H1 (cell line): ENCODE data around the gene FAM53B. TPM values are rescaled to one million over a fixed set of nuclear protein-coding genes. Genes with fewer than 3 reads are reported as not detected.
A peak's percentile ranks its signal among the peaks of the same experiment; 100 is the strongest.

Experiments used
- CTCF ChIA-PET: fragments of 300-600 bp; sonication (Branson Sonifier 250); formaldehyde crosslinking; loops from one replicate; lab custom pipeline; 2021; ENCODE audit not compliant: partially characterized antibody; lab: Charles Lee
- POLR2A ChIA-PET: fragments of 300-600 bp; sonication (Branson Sonifier 250); formaldehyde crosslinking; loops from one replicate; lab custom pipeline; 2021; ENCODE audit warnings: inconsistent platforms; ENCODE audit not compliant: partially characterized antibody; lab: Charles Lee
- DNase-seq, 2 experiments: peaks; one replicate each; pipeline versions ENCODE4 v3.0.0 to v3.0.0-alpha.2; 2010 to 2022; ENCODE audit warnings: low spot score in 2 of 2, low read depth in 1 of 2, mixed read lengths in 1 of 2
- FAIRE-seq: peaks from 2 replicates; lab custom pipeline; 2011; peaks lifted over from hg19 to GRCh38; lab: Jason Lieb, UNC
- H2AFZ ChIP-seq: 2 replicates; pipeline ENCODE4 v1.8.1; 2012; ENCODE audit warnings: low read length, inconsistent platforms
- H2AK5ac ChIP-seq: 2 replicates; pipeline ENCODE4 v1.6.1; 2013; ENCODE audit warnings: low read depth, low read length
- H2BK120ac ChIP-seq: replicated peaks from 2 replicates; pipeline ENCODE3; 2013; ENCODE audit warnings: low read depth, low read length, inconsistent platforms
- H2BK12ac ChIP-seq: 2 replicates; pipeline ENCODE4 v1.6.1; 2013; ENCODE audit warnings: low read depth, low read length
- H2BK15ac ChIP-seq: 2 replicates; pipeline ENCODE4 v1.6.1; 2013; ENCODE audit warnings: low read length
- H2BK20ac ChIP-seq: 2 replicates; pipeline ENCODE4 v1.6.1; 2013; ENCODE audit warnings: low read length
- H2BK5ac ChIP-seq: 2 replicates; pipeline ENCODE4 v1.6.1; 2013; ENCODE audit warnings: low read depth, low read length
- H3K14ac ChIP-seq: 2 replicates; pipeline ENCODE4 v1.6.1; 2013; ENCODE audit warnings: inconsistent platforms; ENCODE audit not compliant: insufficient read length
- H3K18ac ChIP-seq: 2 replicates; pipeline ENCODE4 v1.6.1; 2013; ENCODE audit warnings: low read length; ENCODE audit errors: extremely low read depth
- H3K23ac ChIP-seq: 2 replicates; pipeline ENCODE4 v1.6.1; 2013; ENCODE audit warnings: inconsistent platforms; ENCODE audit not compliant: insufficient read length
- H3K23me2 ChIP-seq: 2 replicates; pipeline ENCODE4 v1.6.1; 2013; ENCODE audit warnings: low read depth, low read length
- H3K27ac ChIP-seq: 2 replicates; pipeline ENCODE4 v1.6.1; 2011; ENCODE audit warnings: low read depth, low read length, inconsistent platforms
- H3K27me3 ChIP-seq, 4 experiments: replicated peaks in 1 of 4; 1 replicate in 1 of 4; 2 replicates in 3 of 4; pipeline versions ENCODE4 v1.6.1 to v1.8.1; 2011 to 2013; ENCODE audit warnings: low read length in 3 of 4, mild to moderate bottlenecking in 3 of 4, inconsistent platforms in 2 of 4, mixed read lengths in 2 of 4, moderate library complexity in 1 of 4; ENCODE audit not compliant: control insufficient read depth in 3 of 4, insufficient read depth in 3 of 4; ENCODE audit errors: extremely low read depth in 1 of 4
- H3K36me3 ChIP-seq, 4 experiments: 2 replicates each; pipeline versions ENCODE4 v1.6.1 to v1.8.1; 2011 to 2013; ENCODE audit warnings: mild to moderate bottlenecking in 4 of 4, low read length in 3 of 4, moderate library complexity in 2 of 4, control low read depth in 1 of 4, inconsistent platforms in 1 of 4; ENCODE audit not compliant: insufficient read depth in 4 of 4, control insufficient read depth in 2 of 4
- H3K4ac ChIP-seq: replicated peaks from 2 replicates; pipeline ENCODE3; 2013; ENCODE audit warnings: low read length, low read depth, mixed read lengths, inconsistent platforms; ENCODE audit not compliant: insufficient read length
- H3K4me1 ChIP-seq, 4 experiments: replicated peaks in 1 of 4; 1 replicate in 1 of 4; 2 replicates in 3 of 4; pipeline versions ENCODE4 v1.6.1 to v1.8.1; 2011 to 2013; ENCODE audit warnings: low read length in 3 of 4, inconsistent platforms in 2 of 4, mixed read lengths in 1 of 4; ENCODE audit not compliant: insufficient read depth in 4 of 4, control insufficient read depth in 3 of 4
- H3K4me2 ChIP-seq, 2 experiments: 2 replicates each; pipeline versions ENCODE4 v1.6.1 to v1.8.1; 2011 to 2013; ENCODE audit warnings: low read depth in 2 of 2, low read length in 2 of 2, control low read depth in 1 of 2, inconsistent platforms in 1 of 2, mild to moderate bottlenecking in 1 of 2; ENCODE audit not compliant: insufficient read depth in 1 of 2
- H3K4me3 ChIP-seq, 4 experiments: fragments of 200-600, 300-600 bp in 1 of 4; sonication (generic), shearing (Covaris generic), sonication (Bioruptor Twin) in 1 of 4; 2 replicates each; pipeline versions ENCODE4 v1.5.1 to v1.8.1; 2011 to 2016; ENCODE audit warnings: low read length in 4 of 4, low read depth in 3 of 4, control low read depth in 2 of 4, inconsistent platforms in 2 of 4, mild to moderate bottlenecking in 2 of 4, mixed read lengths in 1 of 4, moderate library complexity in 1 of 4; ENCODE audit not compliant: insufficient read depth in 2 of 4; ENCODE audit errors: extremely low read depth in 1 of 4
- H3K56ac ChIP-seq: replicated peaks from 2 replicates; pipeline ENCODE3; 2013; ENCODE audit warnings: low read depth, mild to moderate bottlenecking, mixed read lengths, low read length, inconsistent platforms; ENCODE audit not compliant: insufficient read length
- H3K79me1 ChIP-seq: 2 replicates; pipeline ENCODE4 v1.6.1; 2013; ENCODE audit warnings: low read depth, low read length, control low read depth
- H3K79me2 ChIP-seq, 2 experiments: 2 replicates each; pipeline versions ENCODE4 v1.6.1 to v1.8.1; 2012 to 2013; ENCODE audit warnings: low read length in 2 of 2, mild to moderate bottlenecking in 2 of 2, inconsistent platforms in 1 of 2; ENCODE audit not compliant: insufficient read depth in 2 of 2, control insufficient read depth in 1 of 2
- H3K9ac ChIP-seq, 4 experiments: replicated peaks in 1 of 4; 1 replicate in 1 of 4; 2 replicates in 3 of 4; pipeline versions ENCODE4 v1.6.1 to v1.8.1; 2011 to 2013; ENCODE audit warnings: low read depth in 3 of 4, low read length in 3 of 4, control low read depth in 2 of 4, mild to moderate bottlenecking in 2 of 4, moderate library complexity in 2 of 4, inconsistent platforms in 1 of 4; ENCODE audit errors: extremely low read depth in 1 of 4
- H3K9me3 ChIP-seq, 2 experiments: 2 replicates each; pipeline versions ENCODE4 v1.6.1 to v1.8.1; 2012 to 2013; ENCODE audit warnings: mild to moderate bottlenecking in 2 of 2, moderate library complexity in 2 of 2, control low read depth in 1 of 2, inconsistent platforms in 1 of 2, low read depth in 1 of 2, low read length in 1 of 2, mixed read lengths in 1 of 2; ENCODE audit not compliant: insufficient read depth in 2 of 2
- H4K20me1 ChIP-seq, 2 experiments: replicated peaks in 1 of 2; 2 replicates each; pipeline versions ENCODE3 to v1.8.1; 2011 to 2013; ENCODE audit warnings: inconsistent platforms in 2 of 2, low read length in 2 of 2, mild to moderate bottlenecking in 1 of 2; ENCODE audit not compliant: insufficient read depth in 2 of 2, control insufficient read depth in 1 of 2
- H4K5ac ChIP-seq: 2 replicates; pipeline ENCODE4 v1.6.1; 2013; ENCODE audit warnings: low read length, low read depth, mixed read lengths, inconsistent platforms; ENCODE audit not compliant: insufficient read length
- H4K8ac ChIP-seq: 2 replicates; pipeline ENCODE4 v1.8.0; 2013; ENCODE audit warnings: mild to moderate bottlenecking, moderate library complexity, low read length, inconsistent platforms; ENCODE audit not compliant: insufficient read depth; ENCODE audit errors: extremely low read depth
- H4K91ac ChIP-seq: replicated peaks from 2 replicates; pipeline ENCODE3; 2013; ENCODE audit warnings: low read length, mixed read lengths, inconsistent platforms; ENCODE audit not compliant: insufficient read length
- E2F6 ChIP-seq: IDR thresholded peaks from 2 replicates; pipeline ENCODE4 v1.6.1; 2012; ENCODE audit warnings: inconsistent platforms
- RAD21 ChIP-seq, 2 experiments: IDR thresholded peaks in 1 of 2; conservative IDR thresholded peaks in 1 of 2; 2 replicates each; pipeline ENCODE4 v1.6.1; 2011; ENCODE audit warnings: low read depth in 2 of 2, low read length in 2 of 2, improper control_type of control experiment in 1 of 2, inconsistent platforms in 1 of 2, mild to moderate bottlenecking in 1 of 2, moderate library complexity in 1 of 2
- WGBS, 2 experiments: shearing (Covaris generic) in 1 of 2; methylation state at CpG; one replicate each; pipeline versions ENCODE4 v1.1.6 to v1.1.7; 2013 to 2015; ENCODE audit warnings: low lambda C conversion rate in 2 of 2, mixed read lengths in 2 of 2, inconsistent platforms in 1 of 2, low coverage in 1 of 2, missing lambda C conversion rate in 1 of 2; ENCODE audit not compliant: insufficient replicate concordance in 2 of 2, insufficient coverage in 1 of 2, insufficient read length in 1 of 2; ENCODE audit errors: extremely low coverage in 1 of 2, missing lambda C conversion rate in 1 of 2; 5-methylcytosine and 5-hydroxymethylcytosine counted together
- polyA plus RNA-seq, 7 experiments: library from polyadenylated mRNA; depleted of rRNA in 3 of 7; stranded (reverse) in 5 of 7; unstranded in 2 of 7; fragments of >200 nt in 5 of 7; fragments of 200-250 nt in 2 of 7; gene quantifications; 1 replicate in 5 of 7; 2 replicates in 1 of 7; 4 replicates in 1 of 7; pipeline versions ENCODE4 v1.2.1 to v1.2.3, GENCODE V29; 2011 to 2013; ENCODE audit warnings: missing spikeins in 2 of 7, mixed read lengths in 2 of 7
- total RNA-seq: library from RNA; stranded (reverse); fragmentation: NEBNext Ultra II Directional; extraction: Animal tissue kit (Norgen Biotek cat#: 25700); gene quantifications from 2 replicates; pipeline ENCODE4 v1.2.1, GENCODE V29; 2021
- TF ChIP-seq, protein P1 (sequence below), 3 experiments: IDR thresholded peaks; 1 replicate in 2 of 3; 2 replicates in 1 of 3; pipeline versions ENCODE4 v1.5.1 to v1.6.1; 2011; ENCODE audit warnings: low read length in 3 of 3, mild to moderate bottlenecking in 3 of 3, inconsistent platforms in 2 of 3, low read depth in 1 of 3, moderate library complexity in 1 of 3; ENCODE audit not compliant: insufficient read depth in 1 of 3; ENCODE audit errors: control extremely low read depth in 1 of 3

The FAM53B gene
- total and polyA plus RNA-seq, 2 of the 8 experiments (the other 6 are each of a cell fraction or from before 2014, with no cell fraction given): 5.3 to 14.4 TPM

- Histone ChIP-seq H3K18ac (no peak overlapping the region), H4K20me1 (peaks cover 1 to 3% of the 10 kb centered on the region in 2 experiments), H3K9me3 (no peaks in the 10 kb centered on the region), H3K23me2 (0 out of 2 replicates have a peak, but pooled peaks cover 2% of the 10 kb centered on the region), H3K79me1 (no peaks in the 10 kb centered on the region; the same call in 1 of the 2 replicates), H2BK120ac (no peak overlapping the region), H3K23ac (no peak overlapping the region), H3K27ac (no peak overlapping the region), H2BK5ac (no peak overlapping the region), H3K36me3 (no peaks in the 10 kb centered on the region), H2BK20ac (no peak overlapping the region), H3K4me3 (no peak overlapping the region), H2BK15ac (no peak overlapping the region), H3K79me2 (no peaks in the 10 kb centered on the region), H3K14ac (no peak overlapping the region), H2BK12ac (no peak overlapping the region), H4K8ac (no peak overlapping the region), H4K5ac (no peak overlapping the region), H3K56ac (no peak overlapping the region), H3K27me3 (no peaks in the 10 kb centered on the region), H2AK5ac (no peak overlapping the region), H4K91ac (no peak overlapping the region), H2AFZ (no peak overlapping the region), H3K4me1 (peaks cover 0 to 10% (median 4%) of the 10 kb centered on the region in 4 experiments; a peak in 5 of 7 replicates), H3K4ac (no peak overlapping the region), H3K4me2 (no peak overlapping the region), H3K9ac (no peak overlapping the region)
- ChIA-PET POLR2A (interaction anchor here (0.8 kb wide), 1 partner anchor 96 kb away, joined by 3 read pairs; no protein-coding TSS in a partner anchor), CTCF (interaction anchor here (0.7 to 5.5 kb wide), 24 partner anchors 10 to 132 kb away, joined by 3 to 37 read pairs (median 4); no protein-coding TSS in a partner anchor)
- FAIRE-seq (no peak), DNase-seq (no peak)
- peak; percentile 65 to 78 for TF ChIP-seq RAD21 (IDR thresholded peaks at IDR 0.05 in 1 of 2, conservative IDR thresholded peaks at IDR 0.05 in 1 of 2; ENCODE audit: low read depth in 2 of 2, low read length in 2 of 2)
- TF ChIP-seq, protein P1, sequence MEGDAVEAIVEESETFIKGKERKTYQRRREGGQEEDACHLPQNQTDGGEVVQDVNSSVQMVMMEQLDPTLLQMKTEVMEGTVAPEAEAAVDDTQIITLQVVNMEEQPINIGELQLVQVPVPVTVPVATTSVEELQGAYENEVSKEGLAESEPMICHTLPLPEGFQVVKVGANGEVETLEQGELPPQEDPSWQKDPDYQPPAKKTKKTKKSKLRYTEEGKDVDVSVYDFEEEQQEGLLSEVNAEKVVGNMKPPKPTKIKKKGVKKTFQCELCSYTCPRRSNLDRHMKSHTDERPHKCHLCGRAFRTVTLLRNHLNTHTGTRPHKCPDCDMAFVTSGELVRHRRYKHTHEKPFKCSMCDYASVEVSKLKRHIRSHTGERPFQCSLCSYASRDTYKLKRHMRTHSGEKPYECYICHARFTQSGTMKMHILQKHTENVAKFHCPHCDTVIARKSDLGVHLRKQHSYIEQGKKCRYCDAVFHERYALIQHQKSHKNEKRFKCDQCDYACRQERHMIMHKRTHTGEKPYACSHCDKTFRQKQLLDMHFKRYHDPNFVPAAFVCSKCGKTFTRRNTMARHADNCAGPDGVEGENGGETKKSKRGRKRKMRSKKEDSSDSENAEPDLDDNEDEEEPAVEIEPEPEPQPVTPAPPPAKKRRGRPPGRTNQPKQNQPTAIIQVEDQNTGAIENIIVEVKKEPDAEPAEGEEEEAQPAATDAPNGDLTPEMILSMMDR (IDR thresholded peaks at IDR 0.05; ENCODE audit: control extremely low read depth in 1 of 3, insufficient read depth in 1 of 3, low read depth in 1 of 3, low read length in 3 of 3): peak; percentile 52 to 91 (median 57)
- TF ChIP-seq E2F6: no peak
- WGBS, 2 experiments: 89% methylated on average over 10 of the region's 10 CpGs; no CpG with 5 or more reads in 1 of the 2 experiments
Observed at GRCh38 chr10:124644771-124645415, 99.3 kb downstream of the FAM53B start.
